ENCODE measurements around the gene TCF7L2.

Gene TCF7L2

GRCh38 chr10:113176652-113177155 is 226.7 kb downstream of the TCF7L2 start:
- Histone ChIP-seq H3K9me3 (no peaks in the 10 kb centered on the region), H3K4me3 (ENCODE audit: low read depth in 1 of 2, low read length in 1 of 2) (no peak overlapping the region), H3K27me3 (no peaks in the 10 kb centered on the region), H3K36me3 (no peaks in the 10 kb centered on the region), H3K27ac (no peak overlapping the region), H3K4me1 (ENCODE audit: control insufficient read depth in 1 of 2, insufficient read depth in 1 of 2, low read depth in 1 of 2, low read length in 1 of 2) (no peaks in the 10 kb centered on the region)
- no peak for TF ChIP-seq CTCF (IDR thresholded peaks at IDR 0.05)

- no peaks in the 10 kb centered on the region for H3K4me1 ChIP-seq (ENCODE audit: control insufficient read depth in 1 of 2, insufficient read depth in 1 of 2, low read depth in 1 of 2, low read length in 1 of 2)
- no peak overlapping the region for H3K4me3 ChIP-seq (ENCODE audit: low read depth in 1 of 2, low read length in 1 of 2)
- H3K36me3 ChIP-seq: no peaks in the 10 kb centered on the region
- no peak overlapping the region for H3K27ac ChIP-seq
- H3K27me3 ChIP-seq: no peaks in the 10 kb centered on the region
- no peak for TF ChIP-seq CTCF (IDR thresholded peaks at IDR 0.05)
- no peaks in the 10 kb centered on the region for H3K9me3 ChIP-seq
Measured at GRCh38 chr10:113177156-113177935, 227.3 kb downstream of the TCF7L2 start.

DNA sequence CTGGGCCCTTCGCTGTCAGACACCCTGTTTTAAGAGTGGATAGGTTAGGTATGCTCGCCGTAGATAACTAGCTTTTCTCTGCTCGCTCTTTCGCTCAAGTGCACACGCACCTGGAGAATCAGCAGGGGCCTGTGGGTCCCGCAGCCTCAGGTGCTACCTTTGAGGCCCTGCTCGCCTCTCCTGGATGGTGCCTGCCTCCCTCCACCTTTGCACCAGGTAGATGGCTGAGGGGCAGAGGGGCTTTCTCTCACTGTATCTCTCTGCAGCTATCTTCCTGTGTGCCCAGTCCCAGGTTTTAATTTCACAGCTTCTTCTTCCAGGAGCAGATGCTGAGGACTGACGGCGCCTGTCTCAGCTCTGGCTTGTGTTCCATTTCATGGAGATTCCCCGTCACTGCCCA is 227.9 kb downstream of the TCF7L2 start:
- Histone ChIP-seq H3K36me3 (no peaks in the 10 kb centered on the region), H3K4me3 (ENCODE audit: low read depth in 1 of 2, low read length in 1 of 2) (no peak overlapping the region), H3K4me1 (ENCODE audit: control insufficient read depth in 1 of 2, insufficient read depth in 1 of 2, low read depth in 1 of 2, low read length in 1 of 2) (no peaks in the 10 kb centered on the region), H3K9me3 (no peaks in the 10 kb centered on the region), H3K27me3 (no peaks in the 10 kb centered on the region), H3K27ac (no peak overlapping the region)
- no peak for TF ChIP-seq CTCF (IDR thresholded peaks at IDR 0.05)

DNA sequence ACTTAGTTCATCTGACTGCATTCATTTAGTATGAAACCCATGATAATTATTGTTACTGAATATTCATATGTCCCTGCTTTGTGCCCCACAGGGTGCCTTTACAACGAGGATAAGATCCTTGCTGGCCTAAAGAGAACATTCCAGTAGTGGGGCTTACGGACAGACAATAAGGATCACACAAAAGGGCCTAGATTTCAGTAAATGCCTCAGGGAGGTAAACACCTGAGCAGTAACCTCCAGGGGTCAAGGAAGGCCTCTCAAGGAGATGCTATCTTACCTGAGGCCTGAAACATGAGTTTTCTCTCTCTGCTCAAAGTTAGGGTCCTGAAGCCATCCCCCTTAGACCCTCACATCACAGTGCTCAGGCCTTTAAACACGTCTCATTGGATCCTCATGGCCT is 228.7 kb downstream of the TCF7L2 start:
- Histone ChIP-seq H3K27me3 (no peaks in the 10 kb centered on the region), H3K36me3 (no peaks in the 10 kb centered on the region), H3K4me3 (ENCODE audit: low read depth in 1 of 2, low read length in 1 of 2) (no peak overlapping the region), H3K4me1 (ENCODE audit: control insufficient read depth in 1 of 2, insufficient read depth in 1 of 2, low read depth in 1 of 2, low read length in 1 of 2) (no peaks in the 10 kb centered on the region), H3K27ac (no peak overlapping the region), H3K9me3 (no peaks in the 10 kb centered on the region)
- TF ChIP-seq CTCF (IDR thresholded peaks at IDR 0.05): no peak

GRCh38 chr10:113179265-113179664 is 229.2 kb downstream of the TCF7L2 start:
- H3K27ac ChIP-seq: no peak overlapping the region
- H3K27me3 ChIP-seq: no peaks in the 10 kb centered on the region
- no peaks in the 10 kb centered on the region for H3K36me3 ChIP-seq
- TF ChIP-seq CTCF (IDR thresholded peaks at IDR 0.05): no peak
- no peaks in the 10 kb centered on the region for H3K4me1 ChIP-seq (ENCODE audit: control insufficient read depth in 1 of 2, insufficient read depth in 1 of 2, low read depth in 1 of 2, low read length in 1 of 2)
- no peaks in the 10 kb centered on the region for H3K9me3 ChIP-seq
- H3K4me3 ChIP-seq (ENCODE audit: low read depth in 1 of 2, low read length in 1 of 2): no peak overlapping the region

All from neutrophil (primary cell).